BE2C (cell line): ENCODE data around the gene TUT7.

Experiments used
- DNase-seq: peaks from one replicate; pipeline ENCODE4 v3.0.0-alpha.2; 2020
- H3K27me3 ChIP-seq: fragments of 250-450 bp; sonication (Bioruptor Pico); 2 replicates; pipeline ENCODE4 v1.5.1; 2020; ENCODE audit warnings: mild to moderate bottlenecking
- H3K36me3 ChIP-seq: fragments of 250-450 bp; sonication (Bioruptor Pico); 2 replicates; pipeline ENCODE4 v1.5.1; 2020; ENCODE audit warnings: mild to moderate bottlenecking
- H3K4me1 ChIP-seq: fragments of 250-450 bp; sonication (Bioruptor Pico); 2 replicates; pipeline ENCODE4 v1.5.1; 2020
- H3K4me3 ChIP-seq: 2 replicates; pipeline ENCODE4 v1.5.1; 2011; ENCODE audit warnings: low read depth, low read length
- H3K9me3 ChIP-seq: fragments of 250-450 bp; sonication (Bioruptor Pico); 2 replicates; pipeline ENCODE4 v1.5.1; 2020
- CTCF ChIP-seq: IDR thresholded peaks from 2 replicates; pipeline ENCODE4 v1.5.1; 2012; ENCODE audit warnings: mild to moderate bottlenecking, low read depth, low read length

Gene TUT7

GRCh38 chr9:86272221-86272620, 82.0 kb downstream of the TUT7 start:
- Histone ChIP-seq H3K4me1 (no peaks in the 10 kb centered on the region), H3K4me3 (no peak overlapping the region), H3K27me3 (no peaks in the 10 kb centered on the region), H3K36me3 (peaks cover 30% of the 10 kb centered on the region), H3K9me3 (no peaks in the 10 kb centered on the region; the same call in 1 of the 2 replicates)
- DNase-seq: no peak
- no peak for TF ChIP-seq CTCF

GRCh38 chr9:86263876-86264275, 90.3 kb downstream of the TUT7 start:
- DNase-seq: no peak
- H3K36me3 ChIP-seq: peaks cover 17% of the 10 kb centered on the region
- H3K27me3 ChIP-seq: no peaks in the 10 kb centered on the region
- H3K4me1 ChIP-seq: peaks cover 2% of the 10 kb centered on the region; the same call in 1 of the 2 replicates
- TF ChIP-seq CTCF: no peak
- H3K9me3 ChIP-seq: no peaks in the 10 kb centered on the region; the same call in none of the 2 replicates
- no peak overlapping the region for H3K4me3 ChIP-seq

- no peaks in the 10 kb centered on the region; the same call in 1 of the 2 replicates for H3K9me3 ChIP-seq
- TF ChIP-seq CTCF: no peak
- H3K4me3 ChIP-seq: no peak overlapping the region
- H3K36me3 ChIP-seq: peaks cover 16% of the 10 kb centered on the region
- H3K4me1 ChIP-seq: peaks cover 7% of the 10 kb centered on the region
- DNase-seq: no peak
- H3K27me3 ChIP-seq: no peaks in the 10 kb centered on the region
Observed at GRCh38 chr9:86262492-86262891, 91.7 kb downstream of the TUT7 start.

- DNase-seq: peak; percentile 22
- no peaks in the 10 kb centered on the region; the same call in 1 of the 2 replicates for H3K9me3 ChIP-seq
- no peak for TF ChIP-seq CTCF
- peaks cover 7% of the 10 kb centered on the region for H3K4me1 ChIP-seq
- H3K4me3 ChIP-seq: no peak within 1 kb of the TSS
- H3K36me3 ChIP-seq: peaks cover 15% of the 10 kb centered on the region
- no peaks in the 10 kb centered on the region for H3K27me3 ChIP-seq
Observed at GRCh38 chr9:86259557-86259956, 94.7 kb downstream of the TUT7 start, which contains the start of gene C9orf153. Gene C9orf153, minus strand, starts transcription at chr9:86259657. Its CDS starts 30,054 bp downstream, at chr9:86229603.

GRCh38 chr9:86257391-86257790, 96.8 kb downstream of the TUT7 start:
- peak; percentile 81 for DNase-seq
- no peaks in the 10 kb centered on the region for H3K27me3 ChIP-seq
- no peak overlapping the region for H3K4me3 ChIP-seq
- H3K4me1 ChIP-seq: peaks cover 7% of the 10 kb centered on the region
- no peak for TF ChIP-seq CTCF
- no peaks in the 10 kb centered on the region; the same call in none of the 2 replicates for H3K9me3 ChIP-seq
- H3K36me3 ChIP-seq: no peaks in the 10 kb centered on the region

- H3K36me3 ChIP-seq: no peaks in the 10 kb centered on the region
- DNase-seq: no peak
- no peaks in the 10 kb centered on the region; the same call in none of the 2 replicates for H3K9me3 ChIP-seq
- H3K4me1 ChIP-seq: peaks cover 7% of the 10 kb centered on the region
- H3K4me3 ChIP-seq: no peak overlapping the region
- no peaks in the 10 kb centered on the region for H3K27me3 ChIP-seq
- no peak for TF ChIP-seq CTCF
Observed at GRCh38 chr9:86256653-86257052, 97.6 kb downstream of the TUT7 start.
